ENCODE measurements around the gene IVNS1ABP.

DNA sequence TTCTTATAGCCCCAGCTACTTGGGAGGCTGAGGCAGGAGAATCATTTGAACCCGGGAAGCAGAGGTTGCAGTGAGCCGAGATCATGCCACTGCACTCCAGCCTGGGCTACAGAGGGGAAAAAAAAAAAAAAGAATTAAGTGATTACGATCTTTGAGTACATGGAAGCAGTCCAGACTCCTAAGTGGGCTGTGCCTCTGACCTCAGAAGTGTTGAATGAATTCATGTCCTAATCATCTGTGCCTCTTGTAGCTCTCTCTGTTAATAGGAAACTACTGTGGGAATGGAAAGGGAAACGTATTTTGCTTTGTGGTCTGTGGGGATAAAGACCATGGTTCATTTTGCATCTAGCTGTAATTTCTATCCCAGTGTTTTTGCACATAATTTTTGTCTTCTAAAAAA lies 8.4 kb upstream of the IVNS1ABP start:
- TF ChIP-seq RAD21 (IDR thresholded peaks at IDR 0.05; ENCODE audit: low read depth), result no peak
- no peak for TF ChIP-seq TCF12 (IDR thresholded peaks at IDR 0.05; ENCODE audit: low read depth)
- TF ChIP-seq YY1 (IDR thresholded peaks at IDR 0.05; ENCODE audit: low read depth), result no peak
- no peak for TF ChIP-seq EP300 (IDR thresholded peaks at IDR 0.05; ENCODE audit: borderline replicate concordance)
- TF ChIP-seq, protein P1, sequence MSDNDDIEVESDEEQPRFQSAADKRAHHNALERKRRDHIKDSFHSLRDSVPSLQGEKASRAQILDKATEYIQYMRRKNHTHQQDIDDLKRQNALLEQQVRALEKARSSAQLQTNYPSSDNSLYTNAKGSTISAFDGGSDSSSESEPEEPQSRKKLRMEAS (IDR thresholded peaks at IDR 0.05), result no peak
- TF ChIP-seq, protein P2, sequence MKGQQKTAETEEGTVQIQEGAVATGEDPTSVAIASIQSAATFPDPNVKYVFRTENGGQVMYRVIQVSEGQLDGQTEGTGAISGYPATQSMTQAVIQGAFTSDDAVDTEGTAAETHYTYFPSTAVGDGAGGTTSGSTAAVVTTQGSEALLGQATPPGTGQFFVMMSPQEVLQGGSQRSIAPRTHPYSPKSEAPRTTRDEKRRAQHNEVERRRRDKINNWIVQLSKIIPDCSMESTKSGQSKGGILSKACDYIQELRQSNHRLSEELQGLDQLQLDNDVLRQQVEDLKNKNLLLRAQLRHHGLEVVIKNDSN (IDR thresholded peaks at IDR 0.05), result no peak
- TF ChIP-seq EGR1 (IDR thresholded peaks at IDR 0.05), result no peak
- no peak for TF ChIP-seq CREB1 (IDR thresholded peaks at IDR 0.05; ENCODE audit: low read depth)
- no peak for TF ChIP-seq TEAD4 (IDR thresholded peaks at IDR 0.05)
- no peak for TF ChIP-seq TAF1 (IDR thresholded peaks at IDR 0.05; ENCODE audit: low read depth)

Measured in Ishikawa (cell line).